SK-MEL-5 (cell line): Measurements from ENCODE around the gene XYLT1. TPM values are rescaled to one million over a fixed set of nuclear protein-coding genes. Genes with fewer than 3 reads are reported as not detected.
"Not testable (repeated sequence)": the region's sequence is repeated elsewhere in the genome, so short reads cannot be mapped to it uniquely, and the experiment has no call there.

Experiments used
- DNase-seq: peaks from one replicate; pipeline ENCODE4 v3.0.0-alpha.2; 2016; ENCODE audit warnings: low read depth, low spot score
- in situ Hi-C: cut with HindIII; loops from 2 replicates; pipeline ENCODE4 v1.10.0; 2016; ENCODE audit warnings: low sequenced_read_pairs, high pct_unique_total_duplicates, low pct_unique_long_range_greater_than_20kb
- total RNA-seq: library from RNA; depleted of rRNA; stranded (reverse); fragments of >200 nt; shearing (Covaris generic); gene quantifications from 2 replicates; pipeline ENCODE4 v1.2.3, GENCODE V29; 2014

Gene XYLT1
- total RNA-seq, 1 experiment from 2014 or later, result 21.1 TPM

- in situ Hi-C loops, result no loop called here
- DNase-seq, result no peak
Observed at GRCh38 chr16:17346621-17347569, 123.9 kb downstream of the XYLT1 start.

- DNase-seq, result no peak
- in situ Hi-C loops, result no loop called here
Observed at GRCh38 chr16:17345043-17345442, 125.7 kb downstream of the XYLT1 start.

DNA sequence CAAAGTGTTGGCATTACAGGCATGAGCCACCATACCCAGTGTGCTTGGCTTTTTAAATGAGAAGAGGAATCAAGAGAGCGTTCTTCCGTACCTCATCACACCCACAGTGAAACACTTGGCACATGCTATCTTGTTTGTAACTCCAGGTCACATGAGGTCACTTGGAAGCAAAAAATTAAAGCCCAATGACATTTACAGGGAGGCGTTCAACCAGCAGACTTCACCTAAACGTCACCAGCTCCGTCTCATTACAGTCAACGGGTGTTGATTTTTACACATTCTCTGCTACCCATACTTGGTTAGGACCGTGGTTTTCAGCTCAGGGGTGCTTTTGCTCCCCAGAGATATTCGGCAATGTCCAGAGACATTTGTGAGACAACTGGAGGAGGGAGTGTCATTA lies 127.0 kb downstream of the XYLT1 start:
- DNase-seq, result no peak
- in situ Hi-C loops, result no loop called here

GRCh38 chr16:17343028-17343427 lies 127.7 kb downstream of the XYLT1 start:
- in situ Hi-C loops, result no loop called here
- DNase-seq, result peak; percentile 27

DNA sequence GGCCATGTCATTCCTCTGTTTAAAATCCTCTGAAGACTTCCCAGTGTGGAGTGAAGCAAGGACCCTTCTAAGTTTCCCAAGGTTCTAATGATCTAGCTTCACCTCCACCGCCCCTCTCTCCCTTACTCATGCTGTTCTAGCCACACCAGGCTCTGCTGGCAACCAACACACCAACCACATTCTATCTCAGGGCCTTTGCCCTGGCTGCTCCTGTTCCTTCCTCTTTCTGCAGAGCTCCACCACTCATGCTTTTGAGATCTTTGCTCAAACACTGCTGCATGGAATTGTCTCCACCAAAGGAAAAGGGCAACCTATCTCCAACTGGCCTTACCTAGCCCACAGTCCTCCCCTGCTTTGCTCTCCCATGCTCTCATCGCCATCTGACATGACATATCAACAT lies 128.7 kb downstream of the XYLT1 start:
- in situ Hi-C loops, result no loop called here
- no peak for DNase-seq

DNA sequence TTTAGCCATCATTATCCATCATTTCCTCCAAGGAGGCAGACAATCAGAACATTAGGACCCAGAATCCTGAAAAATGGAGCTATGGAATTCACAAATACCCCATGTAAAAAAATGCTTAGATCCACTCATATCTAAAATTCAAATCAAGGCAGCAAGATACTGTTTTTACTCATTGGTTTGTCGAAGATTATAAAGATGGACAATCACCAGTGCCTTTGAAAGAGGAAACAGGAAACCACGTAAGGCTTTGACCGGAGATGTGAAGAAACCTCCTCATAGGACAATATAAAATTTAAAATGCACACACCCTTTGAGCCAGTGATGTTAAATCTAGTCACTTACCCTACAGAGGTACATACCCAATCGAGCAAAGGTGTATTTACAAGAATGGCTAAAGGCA lies 130.0 kb downstream of the XYLT1 start:
- in situ Hi-C loops, result no loop called here
- DNase-seq, result no peak

DNA sequence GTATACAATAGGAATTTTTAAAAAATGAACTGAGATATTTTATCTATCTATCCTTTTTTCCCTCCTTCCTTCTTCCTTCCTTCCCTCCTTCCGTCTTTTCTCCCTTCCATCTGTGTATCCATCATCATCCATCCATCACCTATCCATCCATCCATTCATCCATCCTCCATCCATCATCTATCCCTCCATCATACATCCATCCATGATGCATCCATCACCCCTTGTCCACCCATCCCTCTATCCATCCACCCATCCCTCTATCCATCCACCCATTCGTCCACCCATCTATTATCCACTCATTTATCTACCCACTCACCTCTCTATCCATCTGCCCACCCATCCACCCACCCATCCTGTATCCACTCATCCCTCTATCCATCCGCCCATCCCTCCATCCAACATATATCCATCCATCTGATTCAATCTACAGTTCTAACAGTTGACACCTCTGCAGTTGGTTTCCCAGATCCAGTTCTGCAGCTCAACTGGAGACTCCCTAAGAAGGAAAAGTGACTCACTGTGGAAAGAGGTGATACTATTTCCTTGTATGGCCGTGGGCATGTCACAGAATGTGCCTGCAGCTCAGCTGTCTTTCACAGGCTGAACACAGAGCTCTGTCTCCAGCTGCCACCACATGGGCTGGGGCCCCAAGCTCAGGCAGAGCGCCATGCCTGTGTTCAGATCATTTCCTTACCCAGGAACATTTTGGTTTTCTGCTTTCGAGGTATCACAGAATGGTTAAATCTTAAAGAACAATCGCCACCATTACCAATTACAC lies 130.8 kb downstream of the XYLT1 start:
- in situ Hi-C loops, result no loop called here
- DNase-seq, result no peak

- in situ Hi-C loops, result no loop called here
Observed at GRCh38 chr16:17338244-17338643, 132.5 kb downstream of the XYLT1 start.

DNA sequence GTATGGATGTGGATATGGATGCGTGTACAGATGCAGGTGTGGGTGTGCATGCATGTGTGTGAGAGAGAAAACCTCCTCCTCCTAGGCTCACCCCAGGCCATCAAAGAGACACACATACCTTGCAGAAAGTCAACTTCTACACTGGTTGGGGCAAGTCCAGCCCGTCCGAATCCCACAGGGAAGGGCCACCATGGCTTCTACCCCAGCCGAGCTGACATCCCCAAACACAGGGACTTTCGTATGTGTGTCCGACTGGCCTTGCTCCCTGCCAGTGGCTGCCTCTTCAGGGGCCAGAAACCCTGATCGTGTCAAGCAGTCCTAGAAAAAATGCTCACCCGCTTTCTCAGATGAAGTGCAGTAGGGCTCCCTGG lies 134.2 kb downstream of the XYLT1 start:
- in situ Hi-C loops, result no loop called here
- DNase-seq, result no peak

More at GRCh38 chr16:17338244-17338643, 132.5 kb downstream of the XYLT1 start:
- no peak for DNase-seq

DNA sequence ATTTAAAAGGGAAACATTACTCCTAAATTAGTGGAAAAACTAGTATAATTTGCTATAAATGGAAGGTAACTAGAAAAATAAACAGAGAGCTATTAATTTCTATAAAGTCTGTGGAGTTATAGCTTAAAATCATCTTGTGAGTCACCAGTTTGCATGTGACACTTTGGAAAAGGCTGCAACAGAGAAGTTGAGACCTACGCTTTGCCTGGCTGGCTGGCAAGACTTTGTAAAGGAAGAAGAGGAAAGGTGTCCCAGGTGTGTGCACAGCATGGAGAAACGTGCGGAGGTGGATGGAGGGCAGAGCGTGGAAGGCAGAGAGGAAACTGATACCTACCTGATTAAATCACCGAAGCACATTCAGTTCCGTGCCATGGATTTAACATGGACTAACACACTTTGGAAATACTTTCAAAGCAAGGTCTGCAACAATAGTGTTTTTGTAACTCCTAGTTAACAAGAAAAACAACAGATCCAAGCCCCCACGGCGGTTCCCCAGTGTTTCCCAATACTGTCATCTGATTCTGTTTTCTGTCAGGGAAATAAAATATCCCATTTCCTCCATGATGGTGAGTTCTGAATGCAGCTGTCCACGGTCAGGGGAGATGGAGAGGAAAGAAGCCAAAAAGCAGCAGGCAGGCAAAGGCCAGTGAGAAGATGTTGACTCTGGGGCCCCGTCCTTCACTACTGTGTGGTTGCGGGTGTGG lies 134.8 kb downstream of the XYLT1 start:
- in situ Hi-C loops, result no loop called here

GRCh38 chr16:17335406-17335805 lies 135.4 kb downstream of the XYLT1 start:
- in situ Hi-C loops, DNase-seq: not testable (repeated sequence)

More for the DNA sequence above, 134.8 kb downstream of the XYLT1 start:
- peak; percentile 48 for DNase-seq

DNA sequence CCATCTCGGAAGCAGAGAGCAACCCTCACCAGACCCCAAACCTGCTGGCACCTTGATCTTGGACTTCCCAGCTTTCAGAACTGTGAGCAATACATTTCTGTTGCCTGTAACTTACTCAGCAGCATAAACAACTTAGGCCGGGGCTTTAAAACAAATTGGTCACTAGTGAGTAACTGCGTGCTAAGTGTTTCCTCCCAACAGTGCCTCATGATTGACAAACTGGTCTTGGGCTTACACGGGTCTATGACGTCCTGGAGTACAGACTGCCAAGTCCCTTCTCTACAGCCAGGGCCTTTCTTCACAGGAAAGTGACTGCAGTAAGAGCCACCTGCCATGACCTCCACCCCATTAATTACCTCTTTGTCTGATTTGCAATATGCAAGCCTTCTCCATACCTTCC lies 136.7 kb downstream of the XYLT1 start:
- in situ Hi-C loops, result no loop called here
- no peak for DNase-seq

- in situ Hi-C loops, result no loop called here
Observed at GRCh38 chr16:17333229-17333628, 137.5 kb downstream of the XYLT1 start.

GRCh38 chr16:17331991-17332390 lies 138.8 kb downstream of the XYLT1 start:
- peak; percentile 25 for DNase-seq
- in situ Hi-C loops, result no loop called here

More at GRCh38 chr16:17333229-17333628, 137.5 kb downstream of the XYLT1 start:
- no peak for DNase-seq

DNA sequence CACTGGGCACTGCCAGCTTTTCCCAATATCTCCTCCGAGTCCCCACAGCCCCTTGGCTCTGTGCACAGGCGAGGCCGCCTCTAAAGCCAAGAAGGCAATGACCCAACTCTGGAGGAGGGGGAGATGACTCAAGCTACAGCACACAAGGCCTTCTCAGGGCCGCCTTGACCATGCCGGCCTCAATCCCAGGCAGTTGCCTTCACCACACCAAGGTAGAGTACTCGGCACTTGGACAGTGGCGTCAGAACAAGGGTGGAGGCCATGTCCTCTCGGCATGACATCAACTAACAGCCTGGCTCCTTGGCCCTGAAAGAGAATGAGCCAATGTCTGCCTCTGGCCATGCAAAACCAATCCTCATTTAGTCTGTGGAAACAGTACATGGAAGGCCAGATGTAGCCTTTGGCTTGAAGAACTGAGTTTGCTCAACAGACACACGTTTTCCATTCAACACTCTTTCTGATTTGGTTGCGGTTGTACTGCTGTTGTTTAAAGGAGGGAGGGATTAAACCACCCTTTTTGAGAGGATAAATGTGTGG lies 139.6 kb downstream of the XYLT1 start:
- in situ Hi-C loops, result no loop called here

GRCh38 chr16:17330044-17330443 lies 140.7 kb downstream of the XYLT1 start:
- in situ Hi-C loops, result no loop called here
- no peak for DNase-seq

More for the DNA sequence above, 139.6 kb downstream of the XYLT1 start:
- no peak for DNase-seq

DNA sequence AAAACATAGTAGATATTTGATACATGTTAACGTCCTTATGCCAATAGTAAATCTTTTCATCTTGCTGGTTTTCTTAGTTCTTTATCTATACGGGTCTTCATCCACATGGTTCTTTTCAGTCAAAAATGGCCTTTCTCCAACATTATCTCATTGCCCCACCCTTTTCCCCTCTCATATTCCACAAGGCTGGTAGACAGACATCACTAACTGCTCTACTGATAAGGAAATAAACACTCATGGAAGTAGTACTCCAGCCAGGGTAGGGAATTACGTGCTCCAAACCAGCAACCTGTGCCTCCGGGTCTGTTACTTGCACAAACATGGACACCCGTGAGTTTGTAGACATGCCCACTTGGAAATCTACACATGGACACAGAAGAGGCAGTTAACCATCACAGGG lies 141.4 kb downstream of the XYLT1 start:
- DNase-seq, result no peak
- in situ Hi-C loops, result no loop called here

DNA sequence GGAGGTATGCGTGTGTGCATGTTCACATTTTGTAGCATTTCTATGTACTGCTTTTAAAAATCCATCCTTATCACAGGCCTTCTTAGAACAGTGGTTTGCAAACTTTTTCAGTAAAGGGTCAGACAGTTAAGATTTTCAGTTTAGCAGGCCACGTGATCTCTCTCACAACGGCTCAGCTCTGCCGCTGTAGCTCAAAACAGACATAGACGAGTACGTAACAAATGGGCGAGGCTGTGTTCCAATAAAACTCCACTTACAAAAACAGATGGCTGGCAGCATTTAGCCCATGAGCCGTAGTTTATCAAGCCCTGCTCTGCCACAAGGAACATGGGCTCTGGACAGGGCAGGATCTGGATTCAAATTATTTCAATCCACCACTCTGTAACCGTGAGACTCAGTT lies 141.8 kb downstream of the XYLT1 start:
- DNase-seq, result no peak
- in situ Hi-C loops, result no loop called here
